Medulla oblongata (tissue), 1 donor: Measurements from ENCODE around the gene CXCL3.
A peak's percentile ranks its signal among the peaks of the same experiment; 100 is the strongest.

Experiments used
- DNase-seq: peaks from one replicate; pipeline ENCODE4 v3.0.0-alpha.2; 2015; ENCODE audit errors: extremely low spot score

CXCL3 gene

DNA sequence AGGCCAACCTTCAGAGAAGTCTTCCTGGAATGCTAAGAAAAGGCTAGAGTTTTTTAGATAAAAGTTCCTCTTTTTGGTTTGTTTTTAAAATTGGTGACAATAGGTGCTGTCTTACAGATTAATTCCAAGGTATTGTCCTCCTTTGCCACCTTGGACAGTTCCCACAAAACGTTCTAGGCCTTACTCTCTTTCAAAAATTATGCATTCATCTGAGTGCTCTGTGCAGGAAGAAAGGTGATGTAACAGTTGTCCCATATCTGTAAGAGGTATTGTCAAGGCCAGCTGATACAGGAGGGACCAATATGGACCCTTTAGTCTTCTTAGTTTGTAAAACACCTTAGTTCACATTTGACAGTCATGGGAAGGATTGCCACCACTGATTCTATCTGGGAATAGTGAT lies 24.2 kb downstream of the CXCL3 start:
- DNase-seq = no peak

DNA sequence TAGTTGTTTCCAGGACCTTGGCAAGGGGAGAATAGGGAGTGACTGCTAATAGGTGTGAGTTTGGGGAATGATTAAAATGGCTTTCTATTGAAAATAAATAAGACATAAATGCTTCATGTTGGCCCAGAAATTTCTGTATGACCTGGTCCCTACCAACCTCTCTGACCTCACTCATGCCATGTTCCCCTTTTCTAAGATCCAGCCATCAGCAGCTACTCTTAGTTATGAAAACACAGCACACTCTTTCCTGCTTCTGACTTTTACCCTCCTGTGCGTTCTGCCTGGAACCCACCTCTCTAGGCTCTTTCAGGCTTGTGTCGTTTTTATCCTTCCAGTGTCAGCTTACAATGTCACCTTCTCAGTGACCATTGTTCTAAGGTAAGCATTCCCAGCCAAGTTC lies 25.2 kb downstream of the CXCL3 start:
- no peak for DNase-seq

DNA sequence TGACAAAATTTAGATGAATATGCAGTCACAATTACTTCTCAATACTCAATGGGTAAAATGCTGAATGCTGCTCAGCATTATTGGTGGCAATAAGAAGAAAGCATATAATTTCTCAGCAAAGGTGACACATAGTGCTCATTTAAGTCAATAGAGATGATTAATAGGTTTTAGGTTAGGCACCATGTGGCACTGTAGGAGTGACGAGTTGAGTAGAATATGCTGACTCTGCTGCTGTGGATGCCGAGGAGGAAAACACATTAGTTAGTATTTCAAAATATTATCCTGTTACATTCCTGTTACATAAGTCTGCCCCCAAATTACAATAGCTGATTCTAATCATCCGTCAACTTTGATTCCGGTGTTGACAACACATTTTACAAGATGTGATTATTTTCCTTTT lies 26.4 kb downstream of the CXCL3 start:
- no peak for DNase-seq

DNA sequence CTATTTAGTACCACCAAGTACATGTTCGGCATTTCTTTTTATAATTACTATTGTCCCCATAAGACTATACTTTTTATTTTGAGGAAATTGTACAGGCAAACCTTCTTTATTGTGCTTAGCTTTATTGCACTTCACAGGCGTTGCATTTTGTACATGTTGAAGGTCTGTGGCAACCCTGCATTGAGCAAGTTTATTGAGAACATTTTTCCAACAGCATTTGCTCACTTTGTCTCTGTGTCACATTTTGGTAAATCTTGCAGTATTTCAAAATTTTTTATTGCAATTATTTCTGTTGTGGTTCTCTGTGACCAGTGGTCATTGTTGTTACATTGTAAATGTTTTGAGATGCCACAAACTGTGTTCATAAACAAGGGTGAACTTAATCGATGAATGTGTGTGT lies 29.2 kb downstream of the CXCL3 start:
- no peak for DNase-seq

DNA sequence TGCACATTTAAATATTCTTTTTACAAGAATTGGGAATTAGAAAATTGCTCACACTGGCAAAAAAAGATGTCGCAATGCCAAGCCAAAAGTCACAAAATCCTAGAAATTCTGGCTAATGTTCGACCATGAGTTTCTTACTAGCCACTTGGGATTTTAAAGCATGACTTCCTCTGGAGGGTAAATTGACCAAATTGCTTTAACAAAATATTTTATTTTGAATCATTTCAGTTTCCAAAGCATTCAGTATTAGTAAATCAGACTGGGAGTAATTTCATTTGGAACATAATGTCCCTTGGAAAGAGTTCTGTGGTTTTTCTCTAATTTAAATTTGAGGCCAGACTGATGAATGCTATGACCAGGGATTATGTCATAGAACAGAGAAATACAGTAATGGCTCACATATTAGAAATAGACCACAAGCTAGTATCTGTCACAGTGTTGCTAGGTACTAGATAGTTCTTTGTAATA lies 32.4 kb downstream of the CXCL3 start:
- no peak for DNase-seq

DNA sequence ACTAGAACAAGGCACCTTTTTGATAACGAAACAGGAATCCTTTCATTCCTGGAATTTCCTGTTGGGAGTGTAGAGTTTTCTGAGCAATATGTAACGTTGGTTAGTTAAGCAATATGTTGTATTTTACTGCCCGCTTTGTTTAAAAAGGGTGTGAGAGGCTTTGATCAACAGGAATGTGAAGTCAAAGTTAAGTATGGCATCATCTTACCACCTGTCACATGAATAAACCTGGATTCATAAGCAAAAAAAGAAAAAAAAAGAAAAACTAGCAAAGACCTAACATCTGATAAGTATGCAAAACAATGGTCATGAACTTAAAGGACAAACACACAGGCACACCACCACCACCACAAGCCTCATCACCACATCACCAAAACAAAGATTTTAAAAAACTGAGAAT lies 33.0 kb downstream of the CXCL3 start:
- DNase-seq = no peak

DNA sequence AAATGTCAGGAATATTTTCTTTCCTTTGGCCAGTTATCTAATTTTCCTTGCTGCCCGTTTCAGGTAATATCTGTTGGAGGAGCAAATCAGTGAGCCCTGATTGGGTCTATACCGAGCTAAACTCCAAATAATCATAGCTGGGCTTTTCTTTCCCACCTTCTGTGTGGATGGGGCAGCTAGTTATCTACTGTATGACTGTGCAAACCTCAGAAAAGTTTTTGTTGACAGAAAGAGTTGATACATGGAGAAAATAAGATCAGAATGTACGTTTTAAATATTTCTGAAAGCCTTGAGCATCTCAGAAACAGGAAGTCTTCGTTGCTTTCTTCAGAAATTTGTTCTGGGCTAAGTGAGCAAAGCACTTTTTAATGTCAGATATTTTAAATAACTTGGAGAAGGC lies 33.8 kb downstream of the CXCL3 start:
- DNase-seq = no peak

DNA sequence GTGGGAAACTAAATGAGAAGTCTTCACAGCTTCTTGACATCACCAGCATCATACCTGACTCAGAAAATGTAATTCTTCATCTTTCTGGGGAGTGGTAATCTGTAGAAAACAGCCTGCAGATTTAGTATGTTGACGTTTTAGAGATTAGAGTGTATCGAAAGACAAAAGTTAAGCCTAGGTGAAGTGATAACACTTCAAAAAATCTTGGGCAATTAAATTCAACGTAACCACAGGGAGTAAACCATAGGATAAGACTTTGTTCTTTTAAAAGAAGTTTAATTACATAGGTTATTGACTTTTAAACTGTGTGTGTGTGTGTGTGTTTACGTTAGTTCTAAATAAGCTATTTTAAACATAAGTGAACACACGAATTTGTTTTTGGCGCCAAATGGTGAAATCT lies 38.2 kb downstream of the CXCL3 start:
- DNase-seq = no peak

DNA sequence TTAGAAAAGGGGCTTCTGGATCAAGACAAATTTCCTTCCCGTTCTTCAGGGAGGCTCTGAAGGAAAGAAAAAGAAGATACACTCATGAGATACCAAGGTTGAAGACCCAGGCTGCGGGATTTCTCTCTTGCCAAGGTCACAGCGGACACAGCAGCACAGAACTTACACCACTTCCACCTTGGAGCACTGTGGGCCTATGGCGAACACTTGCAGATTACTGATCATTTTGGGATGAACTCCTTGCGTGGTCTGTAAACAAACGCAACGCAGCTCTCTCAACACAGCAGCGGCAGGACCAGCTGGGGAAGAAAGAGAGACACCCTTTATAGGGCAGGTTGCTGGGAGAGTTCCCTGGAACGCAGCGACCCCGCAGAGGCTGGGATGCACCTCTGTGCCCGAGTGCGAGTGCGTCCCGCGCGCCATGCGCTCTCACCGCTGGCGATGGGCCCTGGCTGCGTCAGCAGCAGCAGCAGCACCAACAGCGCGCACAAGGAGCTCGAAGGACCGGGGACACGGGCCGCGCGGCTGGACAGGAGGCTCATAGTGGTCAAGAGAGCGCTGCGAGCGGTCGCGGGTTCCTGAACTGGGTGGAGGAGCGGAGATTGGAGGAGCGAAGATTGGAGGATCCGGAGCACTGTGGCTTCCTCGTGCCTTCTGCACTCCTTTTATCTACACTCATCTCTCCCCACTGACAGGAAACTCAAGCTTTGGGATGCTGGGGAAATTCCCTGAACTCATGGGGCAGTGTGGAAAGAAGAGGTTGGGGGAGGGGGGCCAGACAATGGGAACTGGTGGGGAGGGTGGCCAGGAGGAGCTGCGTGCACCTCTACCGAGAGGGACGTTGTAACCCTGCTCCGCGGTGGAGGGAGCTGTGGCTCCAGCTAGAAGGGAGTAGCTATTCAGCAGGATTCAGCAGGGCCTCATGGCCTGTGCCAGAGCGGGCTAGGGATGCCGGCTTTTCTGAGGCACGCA lies 40.2 kb downstream of the CXCL3 start, which contains the start of gene CXCL5:
Gene CXCL5 (minus strand): TSS at position 638 of the 972 bp plus-strand sequence. CDS start 96 bp downstream, at position 542.
- peak; percentile 9 for DNase-seq

DNA sequence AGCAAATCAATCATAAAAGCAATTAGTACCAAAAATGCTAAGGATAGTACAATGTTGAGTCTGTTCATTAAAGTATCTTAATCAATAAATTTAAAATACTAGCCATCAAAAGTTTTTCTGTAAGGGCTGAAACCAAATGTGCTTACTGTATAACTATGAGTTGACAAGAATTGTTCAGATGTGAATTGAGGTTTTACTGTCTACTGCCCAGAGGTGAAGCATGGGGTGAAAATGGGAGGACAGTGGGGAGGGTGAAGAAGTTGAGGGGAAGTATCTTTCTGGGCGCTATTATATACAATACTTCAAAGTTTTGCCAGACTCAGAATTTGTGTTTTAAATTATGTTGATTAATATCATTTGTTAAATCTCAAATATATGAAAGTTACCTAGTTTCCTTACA lies 46.4 kb downstream of the CXCL3 start:
- no peak for DNase-seq

DNA sequence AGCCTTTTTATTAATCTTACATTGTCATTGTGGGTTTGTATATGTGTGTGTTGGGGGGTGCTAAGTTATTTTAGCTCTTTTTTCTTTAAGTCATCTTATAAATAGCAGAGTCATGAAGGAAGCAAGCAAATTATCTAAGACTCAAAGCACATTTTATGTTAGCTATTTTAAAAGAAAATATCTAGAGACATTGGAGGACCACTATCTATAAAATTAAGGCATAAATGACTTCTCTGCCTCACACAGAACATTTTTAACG lies 46.8 kb downstream of the CXCL3 start:
- no peak for DNase-seq

DNA sequence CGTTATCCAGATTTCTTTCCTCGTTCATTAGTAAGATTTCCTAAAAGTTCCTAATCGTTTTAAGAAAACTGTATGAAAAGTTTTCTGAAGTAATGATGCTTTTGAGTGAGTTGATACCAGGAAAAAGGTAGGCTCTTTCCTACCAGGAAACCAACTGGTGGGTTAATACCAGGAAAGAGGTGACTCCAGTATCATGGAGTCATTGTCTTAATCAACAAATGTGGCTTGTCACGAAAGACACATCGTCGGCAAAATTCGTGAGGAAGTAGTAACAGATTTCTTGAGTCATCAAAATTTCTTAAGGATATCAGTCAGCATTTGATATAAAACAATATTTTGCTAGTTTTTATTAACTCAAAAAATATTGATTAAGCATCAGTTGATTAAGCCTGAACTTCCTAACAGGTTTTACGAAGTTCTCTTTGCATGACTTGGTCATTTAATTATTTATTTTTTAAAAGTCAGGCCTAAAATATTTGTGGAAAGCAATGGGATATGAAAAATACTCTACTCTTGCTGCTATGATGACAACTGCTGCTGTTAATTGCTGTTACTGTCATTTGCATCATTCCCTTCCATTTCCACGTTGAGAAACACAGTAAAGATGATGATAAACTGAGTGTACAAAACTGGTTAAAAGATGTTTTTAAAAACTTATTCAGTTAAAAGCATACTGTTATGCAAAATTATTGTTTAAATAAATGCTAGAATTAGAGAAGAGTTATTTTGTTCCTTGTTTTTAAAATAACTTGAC lies 47.3 kb downstream of the CXCL3 start:
- DNase-seq = no peak

DNA sequence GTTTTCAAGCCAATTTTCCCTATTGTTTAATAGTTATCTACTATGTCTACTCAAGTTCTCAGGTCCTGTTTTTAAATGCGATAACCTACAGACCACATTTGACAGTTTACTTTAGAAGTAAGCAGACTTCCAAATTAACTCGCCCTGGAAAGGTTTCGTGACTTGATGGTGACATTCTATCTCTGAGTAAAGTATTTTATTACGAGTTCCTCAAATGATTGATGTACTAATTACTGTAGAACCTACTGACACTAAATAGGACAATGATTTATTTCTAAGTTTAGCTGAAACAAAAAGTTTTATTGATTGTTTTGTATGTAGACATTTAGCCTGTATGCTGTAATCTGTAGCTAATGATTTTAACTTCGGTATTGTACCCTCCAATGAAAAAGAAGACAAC lies 48.6 kb downstream of the CXCL3 start:
- DNase-seq = no peak

DNA sequence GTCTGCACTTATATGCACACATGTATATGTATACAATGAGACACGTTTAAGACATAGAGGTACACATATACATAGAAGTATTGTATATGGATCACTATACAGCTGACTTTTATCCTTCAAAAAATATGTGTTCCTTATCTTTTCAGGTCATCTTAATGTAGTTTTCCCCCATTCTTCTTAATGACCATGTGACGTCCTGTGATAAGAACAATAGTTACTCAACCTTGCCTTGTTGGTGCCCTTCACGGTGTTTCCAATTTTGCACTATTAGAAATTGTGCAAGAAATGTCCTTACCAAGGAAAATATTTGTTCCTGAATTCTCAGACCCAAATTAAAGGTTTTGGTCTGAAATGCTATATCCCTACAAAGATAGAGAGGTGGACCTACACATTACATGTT lies 49.5 kb downstream of the CXCL3 start:
- no peak for DNase-seq

DNA sequence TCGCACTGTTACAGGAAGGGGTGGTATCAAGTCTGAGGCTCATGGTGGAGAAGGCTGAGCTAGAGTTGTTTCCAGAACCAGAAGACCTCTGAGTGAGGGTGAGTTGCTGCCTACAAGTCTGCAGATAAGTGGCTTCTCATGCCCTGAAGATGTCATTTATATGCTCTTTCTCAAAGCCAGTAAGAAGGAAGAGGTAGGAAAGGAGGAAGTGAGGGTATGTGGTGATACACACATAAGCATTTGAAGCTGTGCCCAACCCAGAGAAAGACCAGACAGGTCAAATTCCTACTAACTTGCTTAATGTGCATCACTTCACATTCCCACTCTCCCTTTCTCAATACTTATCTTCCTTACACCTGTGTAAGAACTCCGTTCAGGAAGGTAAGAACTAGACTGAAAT lies 50.4 kb downstream of the CXCL3 start, which contains the start of gene PPBP:
Gene PPBP (minus strand): TSS at position 130 of the 400 bp plus-strand sequence. CDS start 87 bp downstream, at position 43.
- DNase-seq = no peak
